A673 (cell line): ENCODE results near the gene RAPGEF5. TPM values are rescaled to one million over a fixed set of nuclear protein-coding genes. Genes with fewer than 3 reads are reported as not detected.

Experiments
- BruUV-seq: library from RNA; stranded (reverse); fragments of 400-500 nt; replicated peaks from 2 replicates; lab custom pipeline; 2021; lab: Mats Ljungman, UMichigan
- CTCF ChIA-PET: fragments of 300-600 bp; sonication (Branson Sonifier 250); formaldehyde crosslinking; loops from one replicate; lab custom pipeline; 2022; ENCODE audit warnings: antibody characterized with exemption; lab: Charles Lee
- POLR2A ChIA-PET: fragments of 300-600 bp; sonication (Branson Sonifier 250); formaldehyde crosslinking; loops from one replicate; lab custom pipeline; 2022; ENCODE audit warnings: antibody characterized with exemption; ENCODE audit not compliant: low non-redundant PET; lab: Charles Lee
- DNase-seq: peaks from one replicate; pipeline ENCODE4 v3.0.0-alpha.2; 2015; ENCODE audit warnings: low spot score
- H3K27ac ChIP-seq: fragments of 200-600 bp; sonication (generic); 2 replicates; pipeline ENCODE4 v1.5.1; 2016; ENCODE audit warnings: mixed run types, low read depth, mild to moderate bottlenecking, mixed read lengths, antibody characterized with exemption, low read length; ENCODE audit not compliant: poor library complexity, severe bottlenecking
- H3K27me3 ChIP-seq: fragments of 200-600 bp; sonication (generic); replicated peaks from 2 replicates; pipeline ENCODE4 v1.6.1; 2017; ENCODE audit warnings: mixed run types, low read depth, mild to moderate bottlenecking, mixed read lengths, antibody characterized with exemption, low read length; ENCODE audit not compliant: insufficient read depth, poor library complexity
- H3K36me3 ChIP-seq: fragments of 200-600 bp; sonication (generic); 2 replicates; pipeline ENCODE4 v1.6.1; 2016; ENCODE audit warnings: mixed run types, mild to moderate bottlenecking, mixed read lengths, antibody characterized with exemption, low read length; ENCODE audit not compliant: insufficient read depth, poor library complexity, severe bottlenecking
- H3K4me1 ChIP-seq: fragments of 200-600 bp; sonication (generic); 2 replicates; pipeline ENCODE4 v1.6.1; 2017; ENCODE audit warnings: mixed run types, mild to moderate bottlenecking, mixed read lengths, antibody characterized with exemption, low read length; ENCODE audit not compliant: insufficient read depth, poor library complexity, severe bottlenecking
- H3K4me3 ChIP-seq: fragments of 200-600 bp; sonication (generic); 2 replicates; pipeline ENCODE4 v1.5.1; 2016; ENCODE audit warnings: low read depth, mixed run types, mild to moderate bottlenecking, mixed read lengths, low read length; ENCODE audit not compliant: poor library complexity, severe bottlenecking
- H3K9me3 ChIP-seq: fragments of 200-600 bp; sonication (generic); 2 replicates; pipeline ENCODE4 v1.6.1; 2016; ENCODE audit warnings: mixed run types, low read depth, mild to moderate bottlenecking, mixed read lengths, antibody characterized with exemption, low read length; ENCODE audit not compliant: poor library complexity, severe bottlenecking
- EZH2 ChIP-seq: fragments of 200-600 bp; sonication (generic); IDR thresholded peaks from 2 replicates; pipeline ENCODE4 v1.6.1; 2017; ENCODE audit warnings: borderline replicate concordance, low read depth, mild to moderate bottlenecking, mixed read lengths, antibody characterized with exemption, low read length; ENCODE audit not compliant: poor library complexity, severe bottlenecking
- intact Hi-C: fragments of 100-400 bp; cut with micrococcal nuclease; formaldehyde crosslinking; loops from one replicate; pipeline ENCODE4 v1.10.0; 2022; ENCODE audit not compliant: unreplicated experiment
- total RNA-seq: library from RNA; stranded (reverse); gene quantifications from 2 replicates; pipeline ENCODE4 v1.2.3, GENCODE V29; 2021
- TF ChIP-seq, protein P1 (sequence below): fragments of 300-800, 200-600 bp; sonication (generic); conservative IDR thresholded peaks from 2 replicates; pipeline ENCODE4 v1.5.1; 2017; ENCODE audit warnings: low read depth, mild to moderate bottlenecking, antibody characterized with exemption, low read length, moderate library complexity, mixed read lengths

The RAPGEF5 gene
- total RNA-seq, 1 experiment from 2014 or later: 10.7 TPM

DNA sequence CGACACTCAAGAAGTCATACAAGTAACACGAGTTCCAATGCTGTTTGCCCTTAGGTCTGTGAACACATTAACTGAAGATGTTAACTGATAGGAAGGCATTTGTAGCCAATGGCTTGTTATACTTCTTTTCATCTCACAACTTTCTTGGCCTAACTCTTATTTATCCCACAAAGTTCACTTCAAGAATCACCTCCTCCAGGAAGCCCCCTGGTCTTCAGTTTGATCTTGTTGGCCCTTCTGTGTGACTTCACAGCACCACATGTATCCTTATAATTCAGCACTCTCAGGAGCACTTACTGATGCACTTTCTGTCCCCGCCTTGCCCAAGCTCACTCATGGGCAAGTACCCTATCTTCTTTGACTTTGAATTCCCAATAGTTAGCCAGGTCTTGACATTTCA lies 159.6 kb downstream of the RAPGEF5 start:
- no TSS peak for BruUV-seq
- peaks cover 13% of the 10 kb centered on the region for H3K4me1 ChIP-seq
- POLR2A ChIA-PET: no interaction called here
- no peak for DNase-seq
- no peak overlapping the region for H3K4me3 ChIP-seq
- H3K27me3 ChIP-seq: no peaks in the 10 kb centered on the region
- no peak for TF ChIP-seq EZH2
- TF ChIP-seq, protein P1, sequence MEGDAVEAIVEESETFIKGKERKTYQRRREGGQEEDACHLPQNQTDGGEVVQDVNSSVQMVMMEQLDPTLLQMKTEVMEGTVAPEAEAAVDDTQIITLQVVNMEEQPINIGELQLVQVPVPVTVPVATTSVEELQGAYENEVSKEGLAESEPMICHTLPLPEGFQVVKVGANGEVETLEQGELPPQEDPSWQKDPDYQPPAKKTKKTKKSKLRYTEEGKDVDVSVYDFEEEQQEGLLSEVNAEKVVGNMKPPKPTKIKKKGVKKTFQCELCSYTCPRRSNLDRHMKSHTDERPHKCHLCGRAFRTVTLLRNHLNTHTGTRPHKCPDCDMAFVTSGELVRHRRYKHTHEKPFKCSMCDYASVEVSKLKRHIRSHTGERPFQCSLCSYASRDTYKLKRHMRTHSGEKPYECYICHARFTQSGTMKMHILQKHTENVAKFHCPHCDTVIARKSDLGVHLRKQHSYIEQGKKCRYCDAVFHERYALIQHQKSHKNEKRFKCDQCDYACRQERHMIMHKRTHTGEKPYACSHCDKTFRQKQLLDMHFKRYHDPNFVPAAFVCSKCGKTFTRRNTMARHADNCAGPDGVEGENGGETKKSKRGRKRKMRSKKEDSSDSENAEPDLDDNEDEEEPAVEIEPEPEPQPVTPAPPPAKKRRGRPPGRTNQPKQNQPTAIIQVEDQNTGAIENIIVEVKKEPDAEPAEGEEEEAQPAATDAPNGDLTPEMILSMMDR: no peak
- CTCF ChIA-PET: no interaction called here
- H3K9me3 ChIP-seq: no peaks in the 10 kb centered on the region
- H3K27ac ChIP-seq: no peak overlapping the region
- H3K36me3 ChIP-seq: no peaks in the 10 kb centered on the region
- intact Hi-C loops: no loop called here

DNA sequence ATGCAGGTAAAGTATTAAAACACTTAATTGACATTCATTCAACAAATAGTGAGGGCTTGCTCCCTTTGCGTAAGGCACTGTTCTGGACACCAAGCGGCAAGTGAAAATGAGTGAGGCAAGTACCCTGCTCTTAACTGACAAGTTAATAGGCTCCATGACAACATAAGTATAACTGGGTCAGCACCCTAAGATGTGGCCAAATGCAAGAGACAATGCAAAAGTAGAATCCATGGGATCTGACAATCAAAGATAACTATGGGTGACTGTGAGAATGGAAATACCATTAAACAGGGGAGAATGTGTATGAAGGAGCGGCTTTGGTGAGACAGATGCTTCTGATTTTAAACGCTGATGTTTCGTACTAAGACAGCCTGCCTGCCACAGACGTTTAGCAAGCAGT lies 160.5 kb downstream of the RAPGEF5 start:
- intact Hi-C loops: no loop called here
- ChIA-PET POLR2A (no interaction called here), CTCF (no interaction called here)
- BruUV-seq: no TSS peak
- Histone ChIP-seq H3K4me3 (no peak overlapping the region), H3K27me3 (no peaks in the 10 kb centered on the region), H3K4me1 (peaks cover 13% of the 10 kb centered on the region), H3K27ac (no peak overlapping the region), H3K36me3 (no peaks in the 10 kb centered on the region), H3K9me3 (no peaks in the 10 kb centered on the region)
- TF ChIP-seq, protein P1: no peak
- TF ChIP-seq EZH2: no peak
- DNase-seq: no peak

DNA sequence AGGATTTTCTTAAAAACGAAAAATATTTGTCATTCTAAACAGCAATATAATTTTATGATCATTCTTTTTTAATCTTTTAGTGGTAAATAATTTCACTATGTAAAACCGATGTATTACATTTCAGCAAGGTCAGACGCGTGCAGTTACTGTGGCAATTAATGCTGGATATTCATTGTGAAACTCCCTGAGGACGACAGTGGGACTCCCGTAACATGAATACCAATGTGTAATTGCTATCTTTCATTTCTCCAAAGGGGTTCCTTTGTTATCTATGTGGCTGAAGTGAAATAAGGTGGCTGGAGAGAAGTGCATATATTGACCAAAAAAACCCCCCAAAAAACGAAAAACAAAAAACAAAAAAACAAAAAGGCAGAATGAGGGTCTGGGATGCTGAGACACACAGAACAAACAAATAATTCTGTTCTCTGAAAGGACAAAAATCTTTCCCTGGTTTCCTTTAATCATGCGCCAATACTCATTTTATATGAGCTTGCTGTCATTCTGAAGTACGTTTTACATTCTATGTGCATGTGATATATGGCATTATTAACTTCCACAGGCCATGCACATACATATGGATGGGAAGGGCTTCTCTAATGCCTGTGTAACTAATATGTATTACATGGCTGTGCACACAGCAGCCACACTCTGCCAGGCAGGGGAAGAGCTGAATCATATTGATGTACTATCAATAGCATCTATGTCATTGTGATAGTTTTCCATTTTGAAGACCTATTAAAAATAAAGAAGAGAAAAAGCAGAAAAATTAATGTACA lies 161.4 kb downstream of the RAPGEF5 start:
- DNase-seq: no peak
- Histone ChIP-seq H3K4me3 (no peak overlapping the region), H3K4me1 (peaks cover 13% of the 10 kb centered on the region), H3K36me3 (no peaks in the 10 kb centered on the region), H3K27ac (no peak overlapping the region), H3K27me3 (no peaks in the 10 kb centered on the region), H3K9me3 (no peaks in the 10 kb centered on the region)
- no TSS peak for BruUV-seq
- no peak for TF ChIP-seq EZH2
- TF ChIP-seq, protein P1: no peak
- ChIA-PET POLR2A (no interaction called here), CTCF (no interaction called here)
- intact Hi-C loops: no loop called here
